Vagina (tissue), 2 donors: ENCODE measurements around the gene CENPU. TPM values are rescaled to one million over a fixed set of nuclear protein-coding genes. Genes with fewer than 3 reads are reported as not detected.

Experiments used
- DNase-seq, 2 donors: peaks; one replicate each; pipeline ENCODE4 v3.0.0-alpha.2; 2017; ENCODE audit errors: extremely low spot score in 2 of 2
- H3K27ac ChIP-seq: fragments of 200-600 bp; sonication (generic); one replicate; pipeline ENCODE4 v1.5.1; 2019
- H3K27me3 ChIP-seq: fragments of 200-600 bp; sonication (generic); one replicate; pipeline ENCODE4 v1.5.1; 2019
- H3K36me3 ChIP-seq, 2 donors: fragments of 200-600 bp; sonication (generic); one replicate each; pipeline ENCODE4 v1.5.1; 2017 to 2019
- H3K4me1 ChIP-seq: fragments of 200-600 bp; sonication (generic); one replicate; pipeline ENCODE4 v1.5.1; 2019
- H3K4me3 ChIP-seq, 2 donors: fragments of 200-600 bp; sonication (generic); 1 replicate in 1 of 2; 2 replicates in 1 of 2; pipeline ENCODE4 v1.5.1; 2016 to 2019
- H3K9me3 ChIP-seq: fragments of 200-600 bp; sonication (generic); one replicate; pipeline ENCODE4 v1.5.1; 2019
- POLR2A ChIP-seq, 2 donors: fragments of 450-650 bp; IDR thresholded peaks; one replicate each; pipeline ENCODE4 v1.6.1; 2017; ENCODE audit warnings: antibody characterized with exemption in 2 of 2, mild to moderate bottlenecking in 2 of 2, moderate library complexity in 2 of 2
- POLR2AphosphoS5 ChIP-seq, 2 donors: sonication (generic); formaldehyde crosslinking; IDR thresholded peaks; one replicate each; pipeline ENCODE4 v1.9.0; 2017; ENCODE audit warnings: antibody characterized with exemption in 2 of 2, mild to moderate bottlenecking in 2 of 2, low read depth in 1 of 2; ENCODE audit not compliant: insufficient read depth in 1 of 2
- intact Hi-C: fragments of 100-400 bp; cut with DNase I; formaldehyde crosslinking; loops from one replicate; pipeline ENCODE4 v1.15.1; 2023
- total RNA-seq: library from RNA; depleted of rRNA; stranded (reverse); fragments of >200 nt; gene quantifications from one replicate; pipeline ENCODE4 v1.2.3, GENCODE V29; 2016
- TF ChIP-seq, protein P1 (sequence below), 3 experiments: fragments of 450-650 bp in 2 of 3; fragments of 200-600 bp in 1 of 3; sonication (generic) in 1 of 3; IDR thresholded peaks; one replicate each; pipeline ENCODE4 v1.5.1; 2017 to 2019; ENCODE audit warnings: antibody characterized with exemption in 3 of 3, mild to moderate bottlenecking in 2 of 3, moderate library complexity in 2 of 3

Gene CENPU
- total RNA-seq, 1 donor from 2014 or later: 5.2 TPM

GRCh38 chr4:184766446-184766845 is 32.5 kb upstream of the CENPU start:
- TF ChIP-seq POLR2A (IDR thresholded peaks at IDR 0.05): no peak
- TF ChIP-seq POLR2AphosphoS5 (IDR thresholded peaks at IDR 0.05; ENCODE audit: insufficient read depth in 1 of 2, low read depth in 1 of 2): no peak
- TF ChIP-seq, protein P1, sequence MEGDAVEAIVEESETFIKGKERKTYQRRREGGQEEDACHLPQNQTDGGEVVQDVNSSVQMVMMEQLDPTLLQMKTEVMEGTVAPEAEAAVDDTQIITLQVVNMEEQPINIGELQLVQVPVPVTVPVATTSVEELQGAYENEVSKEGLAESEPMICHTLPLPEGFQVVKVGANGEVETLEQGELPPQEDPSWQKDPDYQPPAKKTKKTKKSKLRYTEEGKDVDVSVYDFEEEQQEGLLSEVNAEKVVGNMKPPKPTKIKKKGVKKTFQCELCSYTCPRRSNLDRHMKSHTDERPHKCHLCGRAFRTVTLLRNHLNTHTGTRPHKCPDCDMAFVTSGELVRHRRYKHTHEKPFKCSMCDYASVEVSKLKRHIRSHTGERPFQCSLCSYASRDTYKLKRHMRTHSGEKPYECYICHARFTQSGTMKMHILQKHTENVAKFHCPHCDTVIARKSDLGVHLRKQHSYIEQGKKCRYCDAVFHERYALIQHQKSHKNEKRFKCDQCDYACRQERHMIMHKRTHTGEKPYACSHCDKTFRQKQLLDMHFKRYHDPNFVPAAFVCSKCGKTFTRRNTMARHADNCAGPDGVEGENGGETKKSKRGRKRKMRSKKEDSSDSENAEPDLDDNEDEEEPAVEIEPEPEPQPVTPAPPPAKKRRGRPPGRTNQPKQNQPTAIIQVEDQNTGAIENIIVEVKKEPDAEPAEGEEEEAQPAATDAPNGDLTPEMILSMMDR (IDR thresholded peaks at IDR 0.05): no peak
- Histone ChIP-seq H3K4me3 (no peak overlapping the region), H3K27ac (no peak overlapping the region), H3K9me3 (no peaks in the 10 kb centered on the region), H3K4me1 (peaks cover 11% of the 10 kb centered on the region), H3K27me3 (no peaks in the 10 kb centered on the region), H3K36me3 (peaks cover 0 to 58% of the 10 kb centered on the region in 2 donors)
- intact Hi-C loops: no loop called here
- no peak for DNase-seq

DNA sequence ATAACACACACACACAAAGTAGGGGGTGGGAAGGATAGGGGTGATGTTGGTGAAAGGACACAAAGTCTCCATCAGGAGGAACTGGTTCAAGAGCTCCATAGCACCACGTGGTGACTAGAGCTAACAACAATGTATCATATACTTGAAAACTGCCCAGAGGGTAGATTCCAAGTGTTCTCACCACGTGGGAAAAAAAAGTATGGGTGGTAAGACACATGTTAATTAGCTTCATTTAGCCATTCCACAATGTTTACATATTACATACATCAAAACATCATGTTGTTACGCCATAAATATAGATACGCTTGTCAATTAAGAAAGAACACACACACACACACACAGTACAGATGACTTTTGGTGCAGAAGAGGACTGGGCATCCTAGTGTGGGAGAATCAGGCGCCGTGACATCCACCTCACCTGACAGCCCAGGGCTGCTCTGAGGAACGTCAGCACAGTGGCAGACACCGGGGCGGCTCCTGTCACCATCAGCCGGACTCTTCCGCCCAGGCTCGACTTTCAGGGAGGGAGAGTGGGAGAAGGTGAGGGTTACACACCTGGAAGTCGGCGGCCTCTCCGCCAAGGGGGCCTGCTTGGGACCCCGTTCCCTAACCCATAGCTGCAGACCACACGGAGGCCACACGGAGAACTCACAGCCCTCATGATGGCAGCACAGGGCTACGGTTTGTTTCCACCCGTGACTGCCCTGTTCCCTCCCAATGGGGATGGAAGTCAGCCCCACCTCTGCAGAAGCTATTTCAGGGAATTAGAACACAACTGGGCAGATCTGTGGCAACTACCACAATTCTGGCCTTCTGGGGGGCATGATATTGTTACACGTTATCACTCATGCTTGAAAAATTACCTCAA is 31.8 kb upstream of the CENPU start:
- intact Hi-C loops: no loop called here
- Histone ChIP-seq H3K4me3 (no peak overlapping the region), H3K27ac (no peak overlapping the region), H3K36me3 (peaks cover 0 to 65% of the 10 kb centered on the region in 2 donors), H3K4me1 (peaks cover 11% of the 10 kb centered on the region), H3K27me3 (no peaks in the 10 kb centered on the region), H3K9me3 (no peaks in the 10 kb centered on the region)
- no peak for DNase-seq
- no peak for TF ChIP-seq POLR2A (IDR thresholded peaks at IDR 0.05)
- TF ChIP-seq, protein P1 (IDR thresholded peaks at IDR 0.05): no peak

- Histone ChIP-seq H3K27me3 (no peaks in the 10 kb centered on the region), H3K36me3 (peaks cover 0 to 72% of the 10 kb centered on the region in 2 donors), H3K4me3 (no peak overlapping the region), H3K4me1 (peaks cover 11% of the 10 kb centered on the region), H3K27ac (peak overlapping the region; percentile 36), H3K9me3 (no peaks in the 10 kb centered on the region)
- intact Hi-C loops: no loop called here
- no peak for DNase-seq
- TF ChIP-seq, protein P1 (IDR thresholded peaks at IDR 0.05): no peak
- no peak for TF ChIP-seq POLR2AphosphoS5 (IDR thresholded peaks at IDR 0.05; ENCODE audit: insufficient read depth in 1 of 2, low read depth in 1 of 2)
- no peak for TF ChIP-seq POLR2A (IDR thresholded peaks at IDR 0.05)
These were observed 30.7 kb upstream of the CENPU start for GRCh38 chr4:184764601-184765000.

GRCh38 chr4:184763150-184763780 is 29.4 kb upstream of the CENPU start:
- no peak overlapping the region for H3K4me3 ChIP-seq
- H3K27me3 ChIP-seq: no peaks in the 10 kb centered on the region
- DNase-seq: no peak
- peak overlapping the region; percentile 81 for H3K27ac ChIP-seq
- TF ChIP-seq, protein P1 (IDR thresholded peaks at IDR 0.05): no peak
- TF ChIP-seq POLR2AphosphoS5 (IDR thresholded peaks at IDR 0.05; ENCODE audit: insufficient read depth in 1 of 2, low read depth in 1 of 2): peak in 1 of 2 donors; percentile 19
- H3K4me1 ChIP-seq: peaks cover 11% of the 10 kb centered on the region
- H3K36me3 ChIP-seq: peaks cover 0 to 69% of the 10 kb centered on the region in 2 donors
- intact Hi-C loops: no loop called here
- H3K9me3 ChIP-seq: no peaks in the 10 kb centered on the region

GRCh38 chr4:184762100-184762499 is 28.2 kb upstream of the CENPU start:
- no peak for TF ChIP-seq POLR2AphosphoS5 (IDR thresholded peaks at IDR 0.05; ENCODE audit: insufficient read depth in 1 of 2, low read depth in 1 of 2)
- TF ChIP-seq, protein P1 (IDR thresholded peaks at IDR 0.05): no peak
- TF ChIP-seq POLR2A (IDR thresholded peaks at IDR 0.05): no peak
- no peak for DNase-seq
- peak overlapping the region; percentile 81 for H3K27ac ChIP-seq
- no peaks in the 10 kb centered on the region for H3K27me3 ChIP-seq
- peaks cover 0 to 61% of the 10 kb centered on the region in 2 donors for H3K36me3 ChIP-seq
- intact Hi-C loops: no loop called here
- H3K9me3 ChIP-seq: no peaks in the 10 kb centered on the region
- peaks cover 11% of the 10 kb centered on the region for H3K4me1 ChIP-seq
- no peak overlapping the region for H3K4me3 ChIP-seq
